GM12878 (cell line): ENCODE data around the gene SAXO1. TPM values are rescaled to one million over a fixed set of nuclear protein-coding genes. Genes with fewer than 3 reads are reported as not detected.

Source experiments
- ATAC-seq: fragments of 200-7000 bp; cut with Tn5 transposase; 3 replicates; pipeline ENCODE4 v1.9.1; 2020; ENCODE audit warnings: mild to moderate bottlenecking, moderate library complexity
- BruUV-seq: library from RNA; stranded (reverse); fragments of 400-500 nt; replicated peaks from 2 replicates; lab custom pipeline; 2021; lab: Mats Ljungman, UMichigan
- CTCF ChIA-PET: fragments of 300-600 bp; sonication (Branson Sonifier 250); formaldehyde crosslinking; extraction: SDS; loops from one replicate; lab custom pipeline; 2021; ENCODE audit warnings: inconsistent platforms; lab: Yijun Ruan, JAX
- POLR2A ChIA-PET: fragments of 350-600 bp; formaldehyde crosslinking; extraction: SDS; loops from one replicate; lab custom pipeline; 2021; ENCODE audit warnings: inconsistent platforms; lab: Charles Lee
- RAD21 ChIA-PET: fragments of 300-600 bp; sonication (Branson Sonifier 250); formaldehyde crosslinking; loops from one replicate; lab custom pipeline; 2023; ENCODE audit warnings: antibody characterized with exemption; ENCODE audit not compliant: unreplicated experiment; lab: Charles Lee
- SMC1A ChIA-PET: fragments of 300-600 bp; sonication (Branson Sonifier 250); formaldehyde crosslinking; loops from one replicate; lab custom pipeline; 2023; ENCODE audit not compliant: unreplicated experiment, uncharacterized antibody; lab: Charles Lee
- DNase-seq: peaks from one replicate; pipeline ENCODE4 v3.0.0-alpha.2; 2011; ENCODE audit warnings: low read depth, low spot score
- FAIRE-seq: peaks from 3 replicates; lab custom pipeline; 2011; peaks lifted over from hg19 to GRCh38; lab: Jason Lieb, UNC
- H2AFZ ChIP-seq: 2 replicates; pipeline ENCODE4 v1.6.0; 2011; ENCODE audit warnings: low read depth, low read length, control low read depth; ENCODE audit not compliant: control insufficient read depth
- H3K27ac ChIP-seq: 2 replicates; pipeline ENCODE4 v1.5.1; 2011; ENCODE audit warnings: control low read depth; ENCODE audit not compliant: control insufficient read depth, insufficient read depth
- H3K27me3 ChIP-seq, 2 experiments: replicated peaks in 1 of 2; 2 replicates each; pipeline versions ENCODE4 v1.6.0 to v1.6.1; 2011; ENCODE audit warnings: low read length in 1 of 2; ENCODE audit not compliant: control insufficient read depth in 2 of 2, insufficient read depth in 2 of 2
- H3K36me3 ChIP-seq, 2 experiments: 2 replicates each; pipeline ENCODE4 v1.5.1; 2011; ENCODE audit warnings: low read length in 1 of 2; ENCODE audit not compliant: control insufficient read depth in 2 of 2, insufficient read depth in 2 of 2
- H3K4me1 ChIP-seq: 2 replicates; pipeline ENCODE4 v1.6.1; 2011; ENCODE audit warnings: mild to moderate bottlenecking, low read length, moderate library complexity, mixed read lengths; ENCODE audit not compliant: control insufficient read depth, insufficient read depth
- H3K4me2 ChIP-seq: 2 replicates; pipeline ENCODE4 v1.6.0; 2011; ENCODE audit warnings: control low read depth; ENCODE audit not compliant: control insufficient read depth, insufficient read depth
- H3K4me3 ChIP-seq: fragments of 200-600 bp; sonication (generic); 2 replicates; pipeline ENCODE4 v1.5.1; 2016
- H3K79me2 ChIP-seq: 2 replicates; pipeline ENCODE4 v1.6.0; 2011; ENCODE audit warnings: low read length; ENCODE audit not compliant: control insufficient read depth, insufficient read depth
- H3K9ac ChIP-seq: 2 replicates; pipeline ENCODE4 v1.8.0; 2011; ENCODE audit warnings: low read length, control low read depth, mixed read lengths; ENCODE audit not compliant: control insufficient read depth, insufficient read depth
- H3K9me3 ChIP-seq: replicated peaks from 3 replicates; pipeline ENCODE4 v1.5.1; 2011; ENCODE audit warnings: mild to moderate bottlenecking, low read length; ENCODE audit not compliant: control insufficient read depth, insufficient read depth
- H4K20me1 ChIP-seq: 2 replicates; pipeline ENCODE4 v1.6.0; 2011; ENCODE audit not compliant: control insufficient read depth, insufficient read depth
- BACH1 ChIP-seq: fragments of 450-650 bp; IDR thresholded peaks from 2 replicates; pipeline ENCODE4 v1.6.1; 2017; ENCODE audit warnings: mild to moderate bottlenecking, borderline replicate concordance
- CBX3 ChIP-seq: fragments of 200-600 bp; sonication (generic); IDR thresholded peaks from 2 replicates; pipeline ENCODE4 v1.6.1; 2016; ENCODE audit warnings: low read depth, borderline replicate concordance
- E2F8 ChIP-seq: fragments of 450-650 bp; IDR thresholded peaks from 2 replicates; pipeline ENCODE4 v1.6.1; 2018; ENCODE audit warnings: mild to moderate bottlenecking, low read depth, moderate library complexity; ENCODE audit not compliant: partially characterized antibody
- FOS ChIP-seq: IDR thresholded peaks from 3 replicates; pipeline ENCODE4 v1.6.1; 2011; ENCODE audit warnings: borderline replicate concordance; ENCODE audit not compliant: insufficient read length; ENCODE audit errors: extremely low read depth
- GATAD2B ChIP-seq: fragments of 450-650 bp; conservative IDR thresholded peaks from 2 replicates; pipeline ENCODE4 v1.6.1; 2017; ENCODE audit warnings: low read depth, mild to moderate bottlenecking, moderate library complexity
- HDAC2 ChIP-seq: fragments of 200-600 bp; sonication (generic); IDR thresholded peaks from 2 replicates; pipeline ENCODE4 v1.6.1; 2017
- HDGF ChIP-seq: fragments of 450-650 bp; IDR thresholded peaks from 2 replicates; pipeline ENCODE4 v1.6.1; 2016; ENCODE audit warnings: antibody characterized with exemption
- KDM1A ChIP-seq: fragments of 200-600 bp; sonication (generic); IDR thresholded peaks from 2 replicates; pipeline ENCODE4 v1.6.1; 2016; ENCODE audit warnings: borderline replicate concordance
- KLF5 ChIP-seq: fragments of 450-650 bp; IDR thresholded peaks from 2 replicates; pipeline ENCODE4 v1.6.1; 2014; ENCODE audit warnings: mild to moderate bottlenecking; ENCODE audit not compliant: partially characterized antibody
- MTA2 ChIP-seq: fragments of 450-650 bp; IDR thresholded peaks from 2 replicates; pipeline ENCODE4 v1.6.1; 2016; ENCODE audit warnings: low read depth, mild to moderate bottlenecking, moderate library complexity
- NFYB ChIP-seq: IDR thresholded peaks from 2 replicates; pipeline ENCODE4 v1.6.1; 2011; ENCODE audit warnings: low read depth, mild to moderate bottlenecking, low read length, improper control_type of control experiment, moderate library complexity; ENCODE audit not compliant: insufficient read depth
- PAX8 ChIP-seq: fragments of 450-650 bp; IDR thresholded peaks from 2 replicates; pipeline ENCODE4 v1.6.1; 2017; ENCODE audit warnings: mild to moderate bottlenecking, moderate library complexity
- SIX5 ChIP-seq: IDR thresholded peaks from 2 replicates; pipeline ENCODE4 v1.6.1; 2011; ENCODE audit warnings: mild to moderate bottlenecking, low read depth, low read length, moderate library complexity; ENCODE audit not compliant: severe bottlenecking
- WGBS: methylation state at CpG from one replicate; pipeline ENCODE4 v1.1.6; 2016; ENCODE audit warnings: low lambda C conversion rate; ENCODE audit not compliant: insufficient replicate concordance, insufficient coverage; ENCODE audit errors: missing lambda C conversion rate; 5-methylcytosine and 5-hydroxymethylcytosine counted together
- in situ Hi-C: fragments of 300-500 bp; cut with MboI; formaldehyde crosslinking; loops from 9 replicates; pipeline ENCODE4 v1.14.3; 2018; ENCODE audit warnings: mixed read lengths
- intact Hi-C: fragments of 100-400 bp; cut with micrococcal nuclease; formaldehyde crosslinking; loops from one replicate; pipeline ENCODE4 v1.14.2; 2022; ENCODE audit not compliant: unreplicated experiment
- polyA plus RNA-seq, 11 experiments: library from polyadenylated mRNA; depleted of rRNA in 4 of 11; unstranded in 6 of 11; stranded (reverse) in 5 of 11; fragments of >200 nt; fragmentation: Nextera tagmentation in 4 of 11; fragmentation: Illumina TruSeq in 1 of 11; extraction: Ambion mirVana in 4 of 11; extraction: Trizol in 1 of 11; gene quantifications; 1 replicate in 1 of 11; 2 replicates in 10 of 11; pipeline versions ENCODE4 v1.2.1 to v1.2.3, GENCODE V29; 2011 to 2016; ENCODE audit warnings: inconsistent platforms in 2 of 11, missing spikeins in 2 of 11, low read depth in 1 of 11
- total RNA-seq, 4 experiments: library from RNA; depleted of rRNA in 3 of 4; stranded (reverse); fragments of >200 nt in 3 of 4; fragmentation: Illumina TruSeq in 1 of 4; extraction: Trizol in 1 of 4; gene quantifications; 2 replicates each; pipeline versions ENCODE4 v1.2.1 to v1.2.3, GENCODE V29; 2013 to 2021
- TF ChIP-seq, protein P1 (sequence below): fragments of 450-650 bp; IDR thresholded peaks from 2 replicates; pipeline ENCODE4 v1.6.1; 2014; ENCODE audit warnings: mild to moderate bottlenecking
- TF ChIP-seq, protein P2 (sequence below): fragments of 450-650 bp; IDR thresholded peaks from 2 replicates; pipeline ENCODE4 v1.6.1; 2016; ENCODE audit warnings: mild to moderate bottlenecking

The SAXO1 gene
- total and polyA plus RNA-seq, 10 of the 15 experiments (the other 5 are each of a cell fraction or from before 2014, with no cell fraction given) = under 0.01 to 0.01 TPM; not detected in 8

- TF ChIP-seq CBX3 = no peak
These were observed 137.0 kb downstream of the SAXO1 start (continued) for GRCh38 chr9:18896004-18896403.

- Histone ChIP-seq H3K9ac (no peak overlapping the region), H4K20me1 (no peaks in the 10 kb centered on the region), H3K4me2 (no peak overlapping the region), H3K4me1 (peaks cover 15% of the 10 kb centered on the region), H3K27me3 (no peaks in the 10 kb centered on the region), H3K4me3 (no peak overlapping the region), H2AFZ (no peak overlapping the region), H3K36me3 (no peaks in the 10 kb centered on the region), H3K79me2 (no peaks in the 10 kb centered on the region), H3K27ac (no peak overlapping the region), H3K9me3 (no peaks in the 10 kb centered on the region; the same call in 2 of the 3 replicates)
- DNase-seq = no peak
- CTCF ChIA-PET = no interaction called here
- SMC1A ChIA-PET = interaction anchor here (0.6 to 1.2 kb wide), 2 partner anchors 11 to 39 kb away, joined by 3 to 4 read pairs; no protein-coding TSS in a partner anchor
- intact Hi-C loops = no loop called here
- no peak for FAIRE-seq
- POLR2A ChIA-PET = interaction anchor here (0.6 kb wide), 1 partner anchor 1236 kb away, joined by 3 read pairs; no protein-coding TSS in a partner anchor
- WGBS = 14% methylated on average over 1 of the region's 1 CpG
- no peak for ATAC-seq
- BruUV-seq = no TSS peak
- RAD21 ChIA-PET = no interaction called here
- no peak for TF ChIP-seq KDM1A
- no peak for TF ChIP-seq E2F8
- TF ChIP-seq MTA2 = no peak
- no peak for TF ChIP-seq PAX8
- TF ChIP-seq HDGF = no peak
- no peak for TF ChIP-seq GATAD2B
- no peak for TF ChIP-seq HDAC2
- no peak for TF ChIP-seq FOS
- TF ChIP-seq SIX5 = no peak
- TF ChIP-seq, protein P1, sequence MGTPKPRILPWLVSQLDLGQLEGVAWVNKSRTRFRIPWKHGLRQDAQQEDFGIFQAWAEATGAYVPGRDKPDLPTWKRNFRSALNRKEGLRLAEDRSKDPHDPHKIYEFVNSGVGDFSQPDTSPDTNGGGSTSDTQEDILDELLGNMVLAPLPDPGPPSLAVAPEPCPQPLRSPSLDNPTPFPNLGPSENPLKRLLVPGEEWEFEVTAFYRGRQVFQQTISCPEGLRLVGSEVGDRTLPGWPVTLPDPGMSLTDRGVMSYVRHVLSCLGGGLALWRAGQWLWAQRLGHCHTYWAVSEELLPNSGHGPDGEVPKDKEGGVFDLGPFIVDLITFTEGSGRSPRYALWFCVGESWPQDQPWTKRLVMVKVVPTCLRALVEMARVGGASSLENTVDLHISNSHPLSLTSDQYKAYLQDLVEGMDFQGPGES = no peak
- TF ChIP-seq KLF5 = no peak
- TF ChIP-seq BACH1 = no peak
- TF ChIP-seq, protein P2, sequence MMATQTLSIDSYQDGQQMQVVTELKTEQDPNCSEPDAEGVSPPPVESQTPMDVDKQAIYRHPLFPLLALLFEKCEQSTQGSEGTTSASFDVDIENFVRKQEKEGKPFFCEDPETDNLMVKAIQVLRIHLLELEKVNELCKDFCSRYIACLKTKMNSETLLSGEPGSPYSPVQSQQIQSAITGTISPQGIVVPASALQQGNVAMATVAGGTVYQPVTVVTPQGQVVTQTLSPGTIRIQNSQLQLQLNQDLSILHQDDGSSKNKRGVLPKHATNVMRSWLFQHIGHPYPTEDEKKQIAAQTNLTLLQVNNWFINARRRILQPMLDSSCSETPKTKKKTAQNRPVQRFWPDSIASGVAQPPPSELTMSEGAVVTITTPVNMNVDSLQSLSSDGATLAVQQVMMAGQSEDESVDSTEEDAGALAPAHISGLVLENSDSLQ = no peak
- no peak for TF ChIP-seq NFYB
- in situ Hi-C loops = no loop called here
These were observed 139.5 kb downstream of the SAXO1 start for GRCh38 chr9:18893491-18893890.
